ENCODE measurements around the gene EXOSC5.

Gene EXOSC5

DNA sequence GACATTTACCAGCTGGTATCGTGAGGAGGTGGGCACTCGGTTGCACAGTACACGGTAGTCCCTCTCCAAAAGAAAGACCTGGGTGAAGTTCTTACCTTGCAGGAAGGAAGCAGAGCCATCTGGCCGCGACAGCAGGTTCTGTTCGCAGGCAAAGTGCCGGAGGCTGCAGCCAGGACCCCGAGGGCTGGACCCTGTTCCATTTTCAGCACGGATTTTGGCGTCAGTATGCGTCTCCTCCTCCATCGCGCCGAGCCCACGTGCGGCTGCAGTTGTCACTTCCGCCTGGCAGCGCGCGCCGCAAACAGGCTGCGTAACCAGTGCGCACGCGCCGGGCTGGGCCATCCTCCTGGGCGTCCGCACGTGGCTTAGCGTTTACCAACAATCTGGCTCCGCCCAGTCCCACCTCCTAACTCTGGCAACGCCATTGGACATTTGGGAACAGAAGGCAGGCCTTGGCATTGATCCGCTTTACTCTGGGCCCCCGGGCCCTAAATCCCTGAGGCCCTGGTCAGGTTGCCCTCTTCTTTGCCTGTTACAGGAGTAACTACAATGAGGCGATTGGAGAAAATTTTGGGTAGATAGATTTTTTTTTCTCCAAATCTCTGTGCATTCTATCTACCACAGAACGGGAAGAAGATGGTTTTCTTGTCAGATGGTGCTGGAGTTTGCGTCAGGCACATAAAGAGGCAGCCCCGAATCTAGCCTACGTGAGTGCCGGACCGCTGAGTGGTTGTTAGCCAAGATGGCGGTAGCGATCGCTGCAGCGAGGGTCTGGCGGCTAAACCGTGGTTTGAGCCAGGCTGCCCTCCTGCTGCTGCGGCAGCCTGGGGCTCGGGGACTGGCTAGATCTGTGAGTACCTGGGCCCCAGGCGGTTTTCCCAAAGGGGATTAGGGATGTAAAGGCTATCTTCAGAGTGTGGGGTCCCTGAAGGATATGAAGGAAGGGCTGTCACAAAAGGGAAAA is at the start of gene EXOSC5, which contains the start of gene BCKDHA:
EXOSC5 (minus strand) TSS at position 274 of the 964 bp plus-strand sequence; CDS start at position 243, 31 bp downstream.
BCKDHA (plus strand) TSS at position 733 of the 964 bp plus-strand sequence; CDS start at position 743, 10 bp downstream.
- Histone ChIP-seq H3K4me3 (peak within 1 kb of the TSS; percentile 79), H3K27ac (peak within 1 kb of the TSS; percentile 72 to 80)
- DNase-seq (ENCODE audit: low spot score), result peak; percentile 99
- TF ChIP-seq, protein P1, sequence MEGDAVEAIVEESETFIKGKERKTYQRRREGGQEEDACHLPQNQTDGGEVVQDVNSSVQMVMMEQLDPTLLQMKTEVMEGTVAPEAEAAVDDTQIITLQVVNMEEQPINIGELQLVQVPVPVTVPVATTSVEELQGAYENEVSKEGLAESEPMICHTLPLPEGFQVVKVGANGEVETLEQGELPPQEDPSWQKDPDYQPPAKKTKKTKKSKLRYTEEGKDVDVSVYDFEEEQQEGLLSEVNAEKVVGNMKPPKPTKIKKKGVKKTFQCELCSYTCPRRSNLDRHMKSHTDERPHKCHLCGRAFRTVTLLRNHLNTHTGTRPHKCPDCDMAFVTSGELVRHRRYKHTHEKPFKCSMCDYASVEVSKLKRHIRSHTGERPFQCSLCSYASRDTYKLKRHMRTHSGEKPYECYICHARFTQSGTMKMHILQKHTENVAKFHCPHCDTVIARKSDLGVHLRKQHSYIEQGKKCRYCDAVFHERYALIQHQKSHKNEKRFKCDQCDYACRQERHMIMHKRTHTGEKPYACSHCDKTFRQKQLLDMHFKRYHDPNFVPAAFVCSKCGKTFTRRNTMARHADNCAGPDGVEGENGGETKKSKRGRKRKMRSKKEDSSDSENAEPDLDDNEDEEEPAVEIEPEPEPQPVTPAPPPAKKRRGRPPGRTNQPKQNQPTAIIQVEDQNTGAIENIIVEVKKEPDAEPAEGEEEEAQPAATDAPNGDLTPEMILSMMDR (IDR thresholded peaks at IDR 0.05), result no peak

DNA sequence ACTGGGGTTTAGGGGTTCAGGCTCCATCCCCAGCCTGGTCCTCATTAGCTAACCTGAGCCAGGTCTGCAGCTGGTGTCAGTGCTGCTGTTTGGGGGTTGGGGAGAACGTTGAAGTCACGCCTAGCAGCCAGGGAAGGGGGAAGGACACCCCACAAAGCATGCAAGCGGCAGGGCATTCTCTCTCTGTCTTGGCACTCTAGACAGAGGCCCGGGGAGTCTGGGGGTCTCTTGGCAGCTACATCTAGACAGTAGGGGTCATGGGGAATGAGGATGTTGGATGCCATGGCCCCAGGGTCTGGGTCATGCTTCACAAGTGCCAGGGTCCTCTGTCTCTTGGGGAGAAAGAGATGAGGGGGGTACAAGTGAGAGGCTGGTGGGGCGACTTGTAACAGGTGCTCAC is 48.4 kb upstream of the EXOSC5 start:
- H3K27ac ChIP-seq, result no peak overlapping the region
- TF ChIP-seq, protein P1 (IDR thresholded peaks at IDR 0.05), result no peak
- DNase-seq (ENCODE audit: low spot score), result no peak
- no peak overlapping the region for H3K4me3 ChIP-seq

DNA sequence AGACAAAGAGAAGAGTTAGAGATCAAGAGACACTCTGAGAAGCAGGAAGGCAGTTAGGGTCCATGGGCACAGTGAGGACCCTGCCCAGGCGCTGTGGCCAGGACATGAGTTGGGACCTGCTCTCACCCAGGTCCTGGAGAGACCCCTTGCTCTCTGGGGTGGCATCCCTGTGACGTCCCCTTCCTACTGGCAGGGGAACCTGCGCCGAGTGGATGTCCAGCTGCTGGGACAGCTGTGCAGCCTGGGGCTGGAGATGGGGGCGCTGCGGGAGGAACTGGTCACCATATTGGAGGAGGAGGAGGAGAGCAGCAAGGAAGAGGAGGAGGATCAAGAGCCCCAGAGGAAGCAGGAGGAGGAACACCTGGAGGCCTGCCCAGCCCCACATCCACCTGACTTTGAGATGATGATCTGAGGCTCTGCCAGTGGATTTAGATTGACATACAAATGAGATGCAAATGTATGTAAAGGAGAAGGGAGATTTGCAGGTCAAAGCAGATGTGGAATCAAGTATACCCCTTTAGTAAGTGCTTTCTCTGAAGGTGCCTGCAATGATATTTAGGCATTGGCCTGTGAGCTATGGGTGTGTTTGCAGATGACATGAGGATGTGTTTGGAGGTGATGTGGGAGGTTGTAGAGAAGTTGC is 46.8 kb upstream of the EXOSC5 start:
- TF ChIP-seq, protein P1 (IDR thresholded peaks at IDR 0.05), result no peak
- Histone ChIP-seq H3K4me3 (no peak overlapping the region), H3K27ac (no peak overlapping the region)
- no peak for DNase-seq (ENCODE audit: low spot score)

DNA sequence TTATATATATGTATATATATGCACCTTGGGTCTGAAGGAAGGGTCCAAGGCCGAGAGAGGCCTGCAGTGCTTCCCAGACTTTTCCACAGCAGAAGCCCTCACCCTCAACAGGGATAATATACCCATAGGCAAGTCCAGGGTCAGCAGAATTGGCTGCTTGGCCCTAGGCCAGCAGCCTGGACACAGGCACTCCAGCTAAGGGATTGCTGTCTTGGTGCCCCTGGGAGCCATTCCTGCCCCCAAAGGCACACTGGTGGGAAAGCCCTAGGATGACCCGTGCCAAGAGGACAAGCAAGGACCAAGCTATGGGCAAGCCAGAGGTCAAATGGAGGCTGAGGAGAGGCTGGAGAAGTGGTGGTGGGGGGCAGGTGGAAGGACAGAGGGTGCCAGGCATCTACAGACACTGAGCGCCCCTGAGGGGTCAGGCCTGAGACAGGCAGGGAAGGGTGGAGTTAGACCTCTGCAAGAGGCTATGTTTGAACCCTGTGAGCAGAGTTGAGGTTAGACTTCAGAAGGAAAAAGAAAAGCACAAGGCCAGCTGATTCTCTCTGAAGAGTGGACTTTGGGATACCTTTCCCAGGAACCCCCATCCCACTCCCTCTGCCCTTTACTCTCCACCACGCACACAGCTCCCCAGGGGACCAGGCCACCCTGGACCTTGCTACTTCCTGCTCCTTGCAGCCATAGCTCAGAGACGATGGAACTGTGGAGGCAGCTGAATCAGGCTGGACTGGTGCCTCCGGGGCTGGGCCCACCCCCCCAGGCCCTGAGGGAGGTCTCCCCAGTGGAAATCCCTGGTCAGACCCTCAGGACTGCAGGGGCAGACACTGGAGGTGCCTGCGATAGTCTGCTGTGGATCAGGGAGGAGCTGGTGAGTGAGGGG is 45.6 kb upstream of the EXOSC5 start, which contains the start of gene ERICH4:
ERICH4 (plus strand) TSS at position 684 of the 883 bp plus-strand sequence; CDS start at position 698, 14 bp downstream.
- H3K4me3 ChIP-seq, result no peak within 1 kb of the TSS
- TF ChIP-seq, protein P1 (IDR thresholded peaks at IDR 0.05), result no peak
- no peak within 1 kb of the TSS for H3K27ac ChIP-seq
- peak; percentile 68 for DNase-seq (ENCODE audit: low spot score)

DNA sequence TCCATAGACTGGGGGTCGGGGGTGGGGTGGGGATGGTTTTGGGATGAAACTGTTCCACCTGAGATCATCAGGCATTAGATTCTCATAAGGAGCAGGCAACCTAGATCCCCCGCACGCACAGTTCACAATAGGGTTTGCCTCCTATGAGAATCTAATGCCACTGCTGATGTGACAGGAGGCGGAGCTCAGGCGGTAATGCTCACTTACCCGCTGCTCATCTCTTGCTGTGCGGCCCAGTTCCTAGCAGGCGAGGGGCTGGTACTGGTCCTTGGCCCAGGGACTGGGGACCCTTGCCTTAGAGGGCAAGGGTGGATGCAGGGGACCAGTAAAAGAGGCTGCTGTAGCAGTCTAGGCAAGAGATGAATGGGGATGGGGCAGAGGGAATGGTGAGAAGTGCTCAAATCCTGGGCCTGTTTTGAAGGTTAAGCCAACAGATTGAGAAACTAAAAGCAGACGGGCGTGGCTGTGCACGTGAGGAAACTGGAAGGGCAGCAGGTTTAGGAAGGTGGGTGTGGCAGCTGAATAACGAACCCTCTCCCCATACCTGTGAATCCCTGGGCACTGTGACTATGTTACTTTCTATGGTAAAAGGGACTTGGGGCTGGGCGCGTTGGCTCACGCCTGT is 44.3 kb upstream of the EXOSC5 start:
- Histone ChIP-seq H3K27ac (no peak overlapping the region), H3K4me3 (no peak overlapping the region)
- DNase-seq (ENCODE audit: low spot score), result peak; percentile 29
- TF ChIP-seq, protein P1 (IDR thresholded peaks at IDR 0.05), result no peak

Measured in coronary artery (tissue), 2 donors.